RPMI8226 (cell line): ENCODE measurements around the gene MRPS18A.
"Not testable (repeated sequence)": the region's sequence is repeated elsewhere in the genome, so short reads cannot be mapped to it uniquely, and the experiment has no call there.

Source experiments
- DNase-seq: peaks from one replicate; pipeline ENCODE4 v3.0.0-alpha.2; 2015

The MRPS18A gene

GRCh38 chr6:43716099-43716498 lies 28.5 kb upstream of the MRPS18A start:
- DNase-seq, result no peak

GRCh38 chr6:43715056-43715788 lies 27.6 kb upstream of the MRPS18A start:
- DNase-seq, result peak; percentile 83

GRCh38 chr6:43714311-43715055 lies 26.9 kb upstream of the MRPS18A start:
- peak; percentile 75 for DNase-seq

- DNase-seq, result no peak
Observed at GRCh38 chr6:43713643-43714310, 26.2 kb upstream of the MRPS18A start.

- DNase-seq, result no peak
Observed at GRCh38 chr6:43712579-43712978, 25.0 kb upstream of the MRPS18A start.

- no peak for DNase-seq
Observed at GRCh38 chr6:43710576-43710975, 23.0 kb upstream of the MRPS18A start.

GRCh38 chr6:43709654-43710303 lies 22.2 kb upstream of the MRPS18A start:
- no peak for DNase-seq

GRCh38 chr6:43708860-43709653 lies 21.5 kb upstream of the MRPS18A start:
- peak; percentile 47 for DNase-seq

- peak; percentile 60 for DNase-seq
Observed at GRCh38 chr6:43707767-43708166, 20.2 kb upstream of the MRPS18A start.

- DNase-seq, result peak; percentile 39
Observed at GRCh38 chr6:43707269-43707668, 19.7 kb upstream of the MRPS18A start.

- peak; percentile 46 for DNase-seq
Observed at GRCh38 chr6:43706788-43707187, 19.2 kb upstream of the MRPS18A start.

- peak; percentile 79 for DNase-seq
Observed at GRCh38 chr6:43705996-43706395, 18.4 kb upstream of the MRPS18A start.

GRCh38 chr6:43703512-43704429 lies 16.2 kb upstream of the MRPS18A start:
- DNase-seq, result no peak

- DNase-seq, result no peak
Observed at GRCh38 chr6:43702534-43703440, 15.2 kb upstream of the MRPS18A start.

GRCh38 chr6:43702171-43702533 lies 14.6 kb upstream of the MRPS18A start:
- no peak for DNase-seq

- not testable (repeated sequence) for DNase-seq
Observed at GRCh38 chr6:43700939-43701560, 13.5 kb upstream of the MRPS18A start.

- DNase-seq, result no peak
Observed at GRCh38 chr6:43699564-43700186, 12.1 kb upstream of the MRPS18A start.

- DNase-seq, result peak; percentile 44
Observed at GRCh38 chr6:43698584-43699349, 11.2 kb upstream of the MRPS18A start.
